C4-2B (cell line): Measurements from ENCODE around the gene XCL1.

Source experiments
- ZFX ChIP-seq: fragments of 450-650 bp; IDR thresholded peaks from 2 replicates; pipeline ENCODE4 v1.6.1; 2017
- TF ChIP-seq, protein P1 (sequence below): fragments of 450-650 bp; conservative IDR thresholded peaks from 2 replicates; pipeline ENCODE4 v1.5.1; 2017; ENCODE audit warnings: mild to moderate bottlenecking

DNA sequence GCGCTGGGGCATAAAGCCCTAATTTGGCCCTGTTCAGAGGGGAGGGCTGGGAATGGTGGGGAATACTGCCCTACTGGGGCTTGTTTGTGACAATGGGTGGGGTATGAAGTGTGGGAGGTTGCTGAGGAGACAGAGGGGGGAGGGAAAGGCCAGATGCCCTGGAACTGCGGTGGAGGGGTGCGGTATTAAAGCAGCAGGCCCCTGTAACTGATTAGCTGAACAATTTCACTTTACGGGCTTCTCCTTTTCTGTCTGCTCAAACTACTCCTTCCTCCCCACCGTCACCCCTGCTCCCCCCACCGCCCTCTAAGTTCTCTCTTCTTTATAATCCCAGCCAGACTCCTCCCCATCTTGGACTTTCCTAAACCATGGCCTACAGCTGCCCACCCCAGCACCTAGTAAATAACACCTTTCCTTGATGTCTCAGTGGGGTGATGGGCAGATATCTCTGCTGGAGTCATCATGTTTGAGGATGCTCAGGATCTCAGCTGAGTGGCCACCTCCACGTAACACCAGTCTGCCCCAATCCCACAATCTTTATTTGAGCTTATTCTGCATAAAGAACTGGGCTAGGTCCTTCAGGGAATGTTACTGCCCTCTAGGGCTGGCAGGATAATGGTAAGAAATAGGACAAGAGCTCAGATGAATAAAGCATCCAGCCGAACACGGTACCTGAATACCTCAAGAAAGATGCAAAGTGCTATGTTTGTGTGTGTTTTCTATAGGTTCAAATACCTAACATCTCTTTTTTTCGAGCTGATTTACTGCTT is 33.5 kb downstream of the XCL1 start:
- TF ChIP-seq, protein P1, sequence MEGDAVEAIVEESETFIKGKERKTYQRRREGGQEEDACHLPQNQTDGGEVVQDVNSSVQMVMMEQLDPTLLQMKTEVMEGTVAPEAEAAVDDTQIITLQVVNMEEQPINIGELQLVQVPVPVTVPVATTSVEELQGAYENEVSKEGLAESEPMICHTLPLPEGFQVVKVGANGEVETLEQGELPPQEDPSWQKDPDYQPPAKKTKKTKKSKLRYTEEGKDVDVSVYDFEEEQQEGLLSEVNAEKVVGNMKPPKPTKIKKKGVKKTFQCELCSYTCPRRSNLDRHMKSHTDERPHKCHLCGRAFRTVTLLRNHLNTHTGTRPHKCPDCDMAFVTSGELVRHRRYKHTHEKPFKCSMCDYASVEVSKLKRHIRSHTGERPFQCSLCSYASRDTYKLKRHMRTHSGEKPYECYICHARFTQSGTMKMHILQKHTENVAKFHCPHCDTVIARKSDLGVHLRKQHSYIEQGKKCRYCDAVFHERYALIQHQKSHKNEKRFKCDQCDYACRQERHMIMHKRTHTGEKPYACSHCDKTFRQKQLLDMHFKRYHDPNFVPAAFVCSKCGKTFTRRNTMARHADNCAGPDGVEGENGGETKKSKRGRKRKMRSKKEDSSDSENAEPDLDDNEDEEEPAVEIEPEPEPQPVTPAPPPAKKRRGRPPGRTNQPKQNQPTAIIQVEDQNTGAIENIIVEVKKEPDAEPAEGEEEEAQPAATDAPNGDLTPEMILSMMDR = no peak
- no peak for TF ChIP-seq ZFX
